T1000 (cell line): ENCODE measurements around the gene ZNF692.

Experiments used
- DNase-seq: peaks from one replicate; lab custom pipeline; 2025; ENCODE audit warnings: mixed read lengths; lab: John Stamatoyannopoulos, UW

ZNF692 gene

DNA sequence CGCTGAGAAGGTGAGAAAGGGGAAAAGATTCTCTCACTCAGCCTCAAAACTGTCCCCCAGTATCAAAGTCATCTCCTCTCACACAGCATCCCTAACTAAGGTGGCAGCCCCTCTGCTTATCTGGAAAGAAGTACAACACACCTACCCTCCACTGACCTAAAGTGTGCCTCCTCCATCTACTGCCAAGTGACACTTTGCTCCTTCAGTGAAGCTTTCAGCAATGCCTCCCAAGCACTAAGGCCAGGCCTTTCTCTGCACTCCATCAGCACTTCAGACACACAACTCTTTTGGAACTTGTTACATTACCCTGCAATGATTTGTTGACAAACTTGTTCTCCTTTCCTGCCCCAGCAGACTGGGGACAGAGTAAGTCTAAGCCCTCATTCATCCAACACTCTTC is 34.6 kb downstream of the ZNF692 start:
- no peak for DNase-seq

DNA sequence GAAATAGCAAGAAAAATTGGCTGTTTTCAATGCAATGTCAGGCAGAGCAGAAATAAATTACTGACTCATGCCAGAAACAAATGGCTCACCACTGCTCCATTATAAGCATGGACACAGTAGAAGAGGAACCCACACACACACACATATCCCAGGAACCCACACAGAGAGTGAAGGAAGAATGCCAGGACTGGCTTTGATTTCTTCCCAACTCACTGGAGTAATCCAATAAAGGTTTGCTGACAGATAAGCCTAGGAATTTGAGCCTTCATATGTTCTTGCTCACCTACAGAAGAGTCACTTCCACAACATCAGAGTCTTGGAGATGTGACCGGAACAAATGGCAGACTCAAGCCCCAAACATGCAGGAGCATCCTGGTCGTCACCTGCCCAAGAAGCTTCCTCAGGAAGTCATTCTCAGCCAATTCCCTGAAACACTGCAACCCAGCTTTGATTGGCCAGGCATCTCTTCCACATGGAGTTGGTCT is 35.3 kb downstream of the ZNF692 start:
- no peak for DNase-seq

DNA sequence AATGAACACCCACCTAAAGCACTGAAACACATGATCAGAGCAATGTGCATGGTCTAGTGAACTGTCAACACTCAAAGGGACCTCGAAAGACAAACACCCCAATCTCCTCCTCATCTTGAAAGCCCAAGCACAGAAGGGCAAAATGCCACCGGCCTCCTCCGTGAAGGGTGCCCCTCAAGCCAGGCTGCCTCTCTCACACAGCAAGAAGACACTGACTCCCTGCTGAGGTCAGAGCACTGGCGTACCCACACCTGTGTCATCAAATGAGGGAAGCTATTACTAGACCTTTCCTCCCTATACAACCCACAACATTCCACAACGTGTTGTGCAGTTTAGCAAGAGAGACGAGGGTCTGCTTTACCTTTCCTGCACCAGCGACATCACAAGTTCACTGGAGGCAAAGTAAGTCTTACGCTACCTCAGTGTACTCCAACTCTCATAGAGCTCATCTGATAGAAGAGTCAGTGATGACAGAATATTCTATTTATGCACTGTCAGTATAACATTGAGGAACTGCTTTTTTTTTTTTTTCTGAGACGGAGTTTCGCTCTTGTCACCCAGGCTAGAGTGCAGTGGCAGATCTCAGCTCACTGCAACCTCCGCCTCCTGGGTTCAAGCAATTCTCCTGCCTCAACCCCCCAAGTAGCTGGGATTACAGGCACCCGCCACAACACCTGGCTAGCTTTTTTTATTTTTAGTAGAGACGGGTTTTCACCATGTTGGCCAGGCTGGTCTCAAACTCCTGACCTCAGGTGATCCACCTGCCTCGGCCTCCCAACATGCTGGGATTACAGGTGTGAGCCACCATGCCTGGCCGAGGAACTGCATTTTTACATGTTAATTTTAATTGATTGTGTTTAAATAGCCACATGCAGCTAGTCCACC is 36.5 kb downstream of the ZNF692 start:
- no peak for DNase-seq

DNA sequence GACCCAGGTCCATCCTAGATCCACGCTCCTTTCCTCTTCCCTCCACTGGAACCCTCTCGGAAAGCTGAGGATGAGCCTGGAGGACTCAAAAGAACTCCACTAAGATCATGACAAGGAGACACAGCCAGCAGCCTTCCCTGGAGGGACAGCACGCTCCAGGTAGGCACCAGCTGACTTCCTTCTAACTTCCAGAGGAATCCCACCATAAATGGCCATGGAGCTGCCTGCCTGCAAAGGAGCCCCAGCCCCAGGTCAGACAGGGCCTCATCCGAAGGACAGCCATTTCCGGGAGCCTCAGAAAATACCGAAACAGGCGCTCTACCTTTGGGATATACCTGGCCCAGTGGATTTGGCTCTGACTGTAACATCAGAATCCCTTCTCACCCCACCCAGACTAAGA is 37.2 kb downstream of the ZNF692 start:
- no peak for DNase-seq

DNA sequence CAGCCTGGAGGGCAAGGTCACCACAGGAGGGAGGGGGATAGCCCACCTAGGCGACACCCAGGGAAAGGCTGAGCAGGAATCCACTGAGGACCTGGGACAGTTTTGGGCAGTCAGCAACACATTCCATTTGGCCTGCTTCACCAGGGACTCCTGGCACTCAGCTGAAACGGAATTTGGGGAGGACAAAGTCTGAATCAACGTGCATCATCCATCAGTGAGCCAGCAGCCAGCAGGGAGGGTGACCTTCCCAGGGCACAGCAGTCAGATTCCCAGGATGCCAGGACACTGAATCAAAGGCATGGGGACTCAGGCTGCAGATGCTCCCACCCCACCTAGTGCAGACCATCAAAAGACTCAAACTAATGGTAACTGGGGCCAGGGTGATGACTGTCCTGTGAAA is 37.8 kb downstream of the ZNF692 start:
- peak; percentile 65 for DNase-seq

DNA sequence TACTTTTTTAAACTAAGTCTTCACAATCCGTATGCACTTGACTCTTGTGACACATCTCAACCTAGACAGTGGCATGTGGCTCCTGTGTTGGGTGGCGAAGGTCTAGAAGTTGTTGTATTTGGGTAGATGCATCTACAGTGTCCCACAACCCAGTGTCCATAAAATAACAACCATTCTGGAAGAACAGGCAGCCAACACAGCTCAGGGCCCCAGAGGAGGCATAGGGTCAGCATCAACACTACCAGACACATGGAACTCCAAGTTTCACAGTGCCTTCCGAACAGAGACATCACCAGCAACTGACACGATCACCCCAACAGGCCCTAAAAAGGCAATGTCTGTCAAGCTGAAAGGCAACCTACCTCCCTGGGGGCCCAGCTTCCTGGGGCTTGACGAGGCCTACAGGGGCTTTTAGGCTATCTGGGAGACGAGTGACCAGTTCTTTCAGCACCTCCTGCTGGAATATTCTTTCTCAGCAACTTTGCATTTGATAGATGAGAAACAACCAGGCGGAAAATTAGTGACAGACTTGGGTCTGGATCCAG is 38.8 kb downstream of the ZNF692 start:
- DNase-seq, result no peak

DNA sequence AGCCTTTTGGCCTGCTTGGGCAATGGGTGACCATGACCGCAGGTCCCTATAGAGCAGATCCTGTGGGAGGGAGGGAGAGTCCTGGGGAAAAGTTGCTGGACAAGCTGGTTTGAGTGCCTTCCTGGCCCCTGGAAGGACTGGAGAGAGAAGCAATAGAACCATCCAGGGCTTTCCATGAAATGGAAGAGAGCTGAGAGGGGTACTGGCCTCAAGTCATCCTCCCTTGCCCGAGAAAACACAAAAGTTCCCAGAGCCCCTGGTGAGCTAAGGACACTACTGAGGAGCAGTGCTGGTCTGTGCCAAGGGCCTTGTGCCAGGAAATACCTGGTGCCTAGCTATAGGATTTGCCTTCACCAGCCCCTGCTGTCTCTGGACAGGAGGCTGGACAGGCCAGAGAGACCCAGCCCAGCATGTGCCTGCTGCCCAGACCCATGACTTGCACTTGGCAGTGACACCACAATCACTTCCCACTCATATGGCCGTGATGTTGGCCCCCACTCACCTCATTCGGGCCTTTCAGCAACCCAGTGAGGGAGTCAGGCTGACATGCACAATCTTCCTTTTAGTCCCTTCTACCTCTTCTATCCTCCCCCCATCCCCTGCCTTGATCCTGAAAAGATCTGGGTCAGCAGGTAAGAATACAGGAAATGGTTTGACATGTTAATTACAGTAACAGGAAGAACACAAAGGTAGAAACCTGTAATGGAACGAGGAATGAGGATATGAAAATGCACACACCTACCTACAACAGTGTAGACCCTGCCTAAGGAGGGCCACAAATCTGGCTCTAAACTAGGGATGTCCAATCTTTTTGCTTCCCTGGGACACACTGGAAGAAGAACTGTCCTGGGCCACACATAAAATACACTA is 40.1 kb downstream of the ZNF692 start:
- DNase-seq, result no peak

DNA sequence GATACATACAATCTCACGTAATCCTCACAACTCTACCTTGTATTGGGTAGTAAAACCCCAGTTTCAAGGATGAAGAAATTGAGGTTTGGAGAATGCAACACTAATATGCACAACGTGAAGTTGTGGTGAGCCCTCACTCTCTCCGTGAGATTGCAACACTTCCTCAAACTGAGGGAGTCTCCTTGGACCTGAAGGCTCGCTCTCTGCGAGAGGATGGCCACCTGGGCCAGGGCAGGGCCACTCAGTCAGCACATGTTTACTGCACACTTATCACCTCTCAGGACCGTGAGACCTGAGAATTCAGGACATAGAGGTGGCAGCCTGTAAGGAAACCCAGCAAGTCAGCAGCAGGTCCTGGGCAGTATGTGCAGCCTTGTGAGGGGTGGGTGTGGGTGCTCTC is 41.8 kb downstream of the ZNF692 start:
- DNase-seq, result no peak

DNA sequence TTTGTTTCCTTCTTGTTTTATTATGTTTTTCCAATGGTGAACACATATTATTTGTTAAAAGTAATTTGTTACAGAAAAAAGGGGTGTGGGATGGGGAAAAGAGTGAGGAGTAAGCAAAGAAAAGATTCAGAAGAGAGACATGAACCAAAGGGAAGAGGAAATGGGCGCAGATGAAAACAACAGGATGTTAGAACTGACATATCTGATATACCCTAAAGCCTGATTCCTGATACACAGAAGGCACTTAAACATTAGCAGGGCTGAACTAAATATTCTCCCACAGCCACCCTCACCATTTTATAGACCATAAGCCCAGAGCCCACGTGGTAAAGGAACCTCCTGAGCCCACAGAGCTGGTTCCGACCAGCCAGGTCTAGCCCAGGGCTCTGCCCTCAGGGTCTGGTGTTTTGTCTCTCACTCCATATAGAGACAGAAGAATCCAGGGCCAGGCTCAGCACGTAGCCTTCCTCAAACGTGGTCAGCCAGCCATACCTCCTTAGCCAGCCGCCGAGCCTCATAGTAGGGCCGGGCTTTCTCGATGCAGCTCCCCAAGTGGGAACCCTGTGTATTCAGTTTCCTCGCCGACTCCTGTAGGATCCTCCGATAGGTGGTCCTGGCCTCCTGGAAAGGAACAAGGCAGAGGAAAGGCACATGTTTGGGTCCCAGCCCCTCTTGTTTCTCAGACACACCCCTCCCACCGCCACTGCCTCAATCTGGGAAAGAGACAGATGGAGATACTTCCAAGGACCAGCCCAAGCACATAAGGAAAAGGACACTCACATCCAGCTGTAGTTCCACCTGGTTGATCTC is 42.6 kb downstream of the ZNF692 start:
- no peak for DNase-seq

DNA sequence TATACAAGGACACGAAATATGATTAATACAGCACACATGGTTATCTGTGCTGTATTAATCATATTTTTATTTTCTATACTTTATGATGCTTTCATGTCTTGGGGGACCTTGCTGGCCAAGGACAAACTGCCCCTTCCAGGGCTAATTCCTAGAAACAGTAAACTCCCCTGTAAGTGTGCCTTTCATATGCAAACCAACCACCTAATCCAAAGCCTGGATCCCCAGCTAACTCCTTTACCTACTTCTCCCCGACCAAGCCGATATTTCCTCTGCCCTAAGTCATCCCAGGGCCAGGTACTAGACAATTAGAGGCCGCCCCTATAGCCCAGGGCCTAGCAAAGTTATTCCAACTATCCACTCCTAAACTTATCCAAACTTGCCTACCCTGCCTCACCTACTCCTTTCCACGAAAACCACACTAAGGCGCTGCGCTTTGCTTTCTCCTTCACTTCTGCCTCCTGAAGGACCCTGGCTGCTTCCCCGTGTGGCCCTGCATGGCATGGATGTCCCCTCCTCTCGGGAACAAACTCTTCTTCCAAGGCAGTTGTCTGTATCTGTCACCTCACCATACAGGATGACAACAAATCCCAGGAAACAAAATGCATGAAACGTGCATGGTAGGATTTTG is 43.4 kb downstream of the ZNF692 start:
- DNase-seq, result no peak

DNA sequence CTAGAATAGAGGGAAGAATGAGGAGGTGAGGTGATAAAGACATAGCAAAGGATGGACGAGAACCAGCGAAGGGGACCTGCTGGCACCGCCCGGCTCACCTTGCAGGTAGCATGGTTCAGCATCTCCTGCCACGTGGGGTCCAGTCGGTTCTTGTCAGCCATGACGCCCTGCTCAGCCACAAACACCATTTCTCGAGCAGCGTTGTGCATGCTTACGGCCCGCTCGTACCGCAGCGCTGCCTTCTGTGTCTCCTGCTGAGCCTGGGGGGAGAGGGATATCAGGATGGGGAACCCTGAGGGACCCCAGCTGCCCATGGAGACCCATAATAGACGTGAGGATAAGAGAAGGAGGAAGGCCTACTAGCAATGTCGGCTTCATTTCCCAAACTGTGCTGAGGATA is 44.5 kb downstream of the ZNF692 start:
- no peak for DNase-seq

DNA sequence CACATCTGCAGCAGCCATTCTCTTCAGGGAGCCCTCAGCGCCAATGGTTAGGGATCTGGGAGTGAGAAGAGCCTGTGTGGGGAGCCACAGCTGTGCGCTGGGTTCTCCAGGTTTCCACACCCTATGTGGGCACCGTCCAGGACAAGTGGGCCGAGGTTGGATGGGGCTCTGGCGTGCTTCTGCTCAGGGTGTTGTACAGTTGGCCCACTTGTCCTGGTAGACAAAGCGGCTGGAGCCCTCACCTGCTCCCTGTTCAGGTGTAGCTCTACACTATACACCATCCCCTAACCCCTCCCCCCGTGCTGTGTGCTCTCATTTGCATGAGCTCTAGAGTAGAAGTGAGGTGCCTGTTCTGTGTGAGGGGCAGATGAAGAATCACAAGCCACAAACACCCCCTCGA is 45.3 kb downstream of the ZNF692 start:
- no peak for DNase-seq

DNA sequence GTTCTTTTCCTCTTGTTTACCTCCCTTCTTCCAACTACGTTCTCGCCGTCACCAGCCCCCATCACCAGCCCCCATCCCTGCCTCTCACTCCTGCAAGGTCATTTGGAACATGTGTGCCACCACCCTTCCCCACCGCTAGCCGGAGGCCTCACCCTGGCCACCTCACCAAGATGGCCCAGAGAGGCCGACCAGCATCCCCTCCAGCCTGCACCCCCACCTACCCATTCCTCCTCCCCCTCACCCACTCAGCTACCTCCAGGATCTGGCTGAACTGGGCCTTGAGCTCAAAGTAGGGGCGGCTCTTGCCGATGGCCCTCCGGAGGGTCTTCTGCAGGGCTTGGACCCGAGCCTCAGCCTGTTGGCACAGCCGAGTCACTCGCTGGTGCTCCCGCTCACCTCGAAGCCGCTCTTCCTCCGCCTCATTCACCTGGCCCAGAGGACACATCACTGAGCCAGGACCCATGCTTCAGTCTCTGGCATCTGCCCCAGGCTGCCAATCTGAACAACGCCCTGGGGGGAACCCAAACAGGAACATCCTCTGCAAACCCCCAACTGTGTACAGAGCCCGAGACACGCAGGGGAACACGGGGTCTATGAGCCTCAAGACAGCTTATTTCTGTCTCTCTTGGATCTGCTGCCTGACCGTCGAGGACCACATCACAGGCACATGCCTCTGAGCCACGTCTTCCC is 46.0 kb downstream of the ZNF692 start:
- no peak for DNase-seq

DNA sequence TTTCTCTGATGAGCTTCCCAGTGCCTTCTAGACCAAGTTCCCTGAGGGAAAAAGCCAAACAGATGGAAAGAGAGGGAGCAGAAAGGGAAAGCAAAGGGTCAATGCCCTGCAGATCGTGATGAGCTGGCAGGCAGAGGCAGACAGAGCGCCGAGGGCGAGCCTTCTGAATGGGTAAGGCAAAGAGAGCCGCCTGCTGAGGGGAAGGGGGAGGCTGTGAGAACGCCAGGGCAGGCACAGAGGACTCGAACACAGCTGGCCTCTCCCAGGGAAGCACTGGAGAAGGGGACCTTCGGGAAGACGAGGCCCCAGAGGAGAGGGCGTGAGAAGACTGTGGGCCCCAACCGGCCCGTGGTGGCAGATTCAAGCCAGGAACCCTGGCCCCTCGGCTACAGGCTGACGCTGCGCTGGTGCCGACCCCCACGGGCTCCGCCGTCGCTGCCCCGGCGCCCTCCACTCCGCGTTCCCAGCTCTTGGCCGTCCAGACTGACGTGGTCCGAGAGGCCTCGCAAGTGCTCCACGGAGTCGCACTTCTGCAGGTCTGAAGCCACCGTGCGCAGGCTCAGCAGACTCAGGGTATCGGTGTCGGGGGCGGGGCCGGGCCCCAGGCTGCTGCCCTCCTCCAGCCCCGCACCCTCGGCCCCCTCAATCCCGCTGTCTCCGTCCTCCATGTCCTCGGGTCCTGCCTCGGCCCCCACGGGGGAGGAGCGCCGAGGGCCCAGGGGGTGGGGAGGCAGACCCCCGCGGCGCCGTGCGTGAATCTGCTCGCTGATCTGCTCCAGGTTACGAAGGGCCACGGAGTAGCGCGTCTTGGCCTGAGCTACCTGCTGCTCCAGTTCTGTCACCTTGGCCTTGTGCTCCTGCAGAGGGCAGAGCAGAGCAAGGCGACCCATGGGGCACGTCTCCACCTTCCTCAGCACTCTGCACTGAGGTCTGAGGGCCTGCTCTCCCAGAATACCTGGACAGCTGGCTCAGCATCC is 47.1 kb downstream of the ZNF692 start:
- no peak for DNase-seq

DNA sequence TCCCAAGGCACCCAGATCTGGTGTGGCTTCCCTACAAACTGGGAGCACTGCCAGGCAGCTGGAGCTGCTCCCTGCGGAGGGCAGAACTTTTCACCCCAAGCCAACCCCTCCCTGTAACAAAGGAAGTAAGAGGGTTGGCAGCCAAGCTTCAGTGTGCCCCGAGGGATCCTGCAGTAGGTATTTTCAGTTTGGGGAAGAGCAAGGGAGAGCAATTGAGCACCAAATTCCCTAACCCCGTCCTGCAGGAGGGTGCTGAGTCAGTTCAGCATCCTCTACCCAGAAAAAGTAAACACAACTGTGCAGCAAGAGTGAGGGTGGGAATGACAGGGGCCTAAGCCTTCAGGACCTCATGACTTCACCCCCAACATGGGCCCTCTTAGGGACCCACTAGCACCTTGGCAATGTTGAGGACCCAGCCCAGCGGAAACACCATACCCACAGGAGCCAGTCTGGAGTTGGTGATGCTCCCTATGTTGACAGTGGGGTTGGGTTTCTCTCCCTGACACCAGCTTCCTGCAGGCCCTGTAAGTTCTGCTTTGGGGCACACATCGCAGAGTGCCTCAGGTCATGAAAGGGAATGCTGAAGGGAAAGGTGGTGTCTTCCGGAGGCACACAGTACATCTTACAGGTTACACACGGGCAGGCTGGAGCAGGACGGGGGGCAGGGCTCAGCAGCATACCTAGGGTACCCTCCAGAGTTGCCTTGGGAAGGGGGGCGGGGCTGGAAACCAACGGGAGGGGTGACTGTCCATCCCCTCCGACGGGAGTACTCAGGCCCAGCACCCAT is 48.0 kb downstream of the ZNF692 start:
- no peak for DNase-seq

DNA sequence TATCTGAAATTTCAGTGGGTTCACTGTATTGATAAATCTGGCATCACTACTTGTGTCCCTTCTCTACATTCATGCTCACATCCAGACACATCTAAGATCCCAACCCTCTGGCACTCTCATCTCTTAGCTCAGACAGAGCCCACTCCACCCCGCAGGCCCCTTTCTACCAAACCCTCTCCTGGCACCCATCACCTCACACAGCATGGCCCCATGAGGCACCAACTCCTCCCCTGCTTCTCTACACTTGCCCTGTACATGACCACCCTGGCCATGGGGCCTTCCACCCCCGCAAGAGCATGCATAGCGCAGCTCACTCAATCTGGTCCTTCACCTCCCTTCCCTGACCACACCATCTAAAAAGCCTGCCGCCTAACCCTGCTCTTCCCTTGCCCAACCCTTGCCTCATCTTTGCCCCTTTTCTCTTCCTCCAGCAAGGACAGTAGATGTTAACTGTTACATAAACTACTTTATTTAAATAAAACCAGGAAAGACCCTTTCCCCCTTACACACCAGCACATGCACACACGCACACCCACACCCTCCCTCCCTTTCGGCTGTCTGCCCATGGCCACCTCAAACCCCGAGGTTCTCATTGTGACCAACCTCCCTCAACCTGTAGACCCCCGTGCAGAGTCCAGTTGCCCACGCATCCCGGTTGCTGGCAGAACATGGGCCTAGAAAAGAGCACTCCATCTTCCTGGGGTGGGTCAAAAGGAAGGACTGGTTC is 48.7 kb downstream of the ZNF692 start:
- DNase-seq, result no peak

DNA sequence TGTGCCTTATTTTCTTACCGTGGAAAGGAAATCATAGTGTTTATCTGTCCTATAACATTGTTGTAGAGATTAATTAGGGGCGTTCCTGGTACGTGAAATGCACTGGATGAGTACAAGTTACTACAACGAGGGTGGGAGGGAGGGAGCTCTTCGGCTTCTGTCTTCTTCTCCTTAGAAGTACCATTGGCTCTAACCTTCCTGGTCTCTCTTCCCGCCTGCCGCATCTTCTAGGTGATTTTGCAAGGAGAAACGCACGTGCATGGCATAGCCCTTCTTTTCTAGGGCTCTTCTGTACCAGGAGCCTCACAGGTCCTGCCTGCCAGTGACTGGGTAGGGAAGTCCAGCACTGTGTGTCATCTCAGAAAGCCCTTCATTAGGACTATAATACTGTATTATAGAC is 50.0 kb downstream of the ZNF692 start:
- no peak for DNase-seq
